ENCODE measurements around the gene IQSEC1. TPM values are rescaled to one million over a fixed set of nuclear protein-coding genes. Genes with fewer than 3 reads are reported as not detected.

Gene IQSEC1
- polyA plus RNA-seq, 4 donors, result 1.1 to 24.8 (median 7.8) TPM

- H3K9me3 ChIP-seq (ENCODE audit: control insufficient read depth in 2 of 2, insufficient read depth in 1 of 2, low read depth in 1 of 2, low read length in 1 of 2), result no peaks in the 10 kb centered on the region
- no peak overlapping the region for H3K4me3 ChIP-seq (ENCODE audit: low read depth in 1 of 3, low read length in 3 of 3)
- no peak for FAIRE-seq
- peaks cover 0 to 11% (median 0%) of the 10 kb centered on the region in 3 donors for H3K27me3 ChIP-seq (ENCODE audit: control insufficient read depth in 3 of 3, insufficient read depth in 3 of 3, low read length in 3 of 3)
- no peaks in the 10 kb centered on the region for H3K36me3 ChIP-seq (ENCODE audit: control insufficient read depth in 3 of 3, insufficient read depth in 2 of 3, low read depth in 1 of 3, low read length in 3 of 3)
- no peak for DNase-seq
- H3K27ac ChIP-seq (ENCODE audit: low read depth in 1 of 3, low read length in 2 of 3), result no peak overlapping the region
- WGBS, 3 donors, result 58 to 77% (median 76%) methylated on average over 22 to 25 of the region's 25 CpGs
- no peaks in the 10 kb centered on the region for H3K4me1 ChIP-seq (ENCODE audit: control insufficient read depth in 3 of 3, insufficient read depth in 2 of 3, low read depth in 1 of 3, low read length in 2 of 3)
Measured at GRCh38 chr3:13042127-13042701, 31.0 kb downstream of the IQSEC1 start.

GRCh38 chr3:13041113-13041776, 32.0 kb downstream of the IQSEC1 start:
- H3K4me3 ChIP-seq (ENCODE audit: low read depth in 1 of 3, low read length in 3 of 3), result no peak overlapping the region
- 81 to 83% (median 82%) methylated on average over 26 of the region's 26 CpGs for WGBS, 3 donors
- H3K27ac ChIP-seq (ENCODE audit: low read depth in 1 of 3, low read length in 2 of 3), result no peak overlapping the region
- no peaks in the 10 kb centered on the region for H3K4me1 ChIP-seq (ENCODE audit: control insufficient read depth in 3 of 3, insufficient read depth in 2 of 3, low read depth in 1 of 3, low read length in 2 of 3)
- no peaks in the 10 kb centered on the region for H3K9me3 ChIP-seq (ENCODE audit: control insufficient read depth in 2 of 2, insufficient read depth in 1 of 2, low read depth in 1 of 2, low read length in 1 of 2)
- peaks cover 0 to 11% (median 0%) of the 10 kb centered on the region in 3 donors for H3K27me3 ChIP-seq (ENCODE audit: control insufficient read depth in 3 of 3, insufficient read depth in 3 of 3, low read length in 3 of 3)
- no peak for FAIRE-seq
- no peak for DNase-seq
- no peaks in the 10 kb centered on the region for H3K36me3 ChIP-seq (ENCODE audit: control insufficient read depth in 3 of 3, insufficient read depth in 2 of 3, low read depth in 1 of 3, low read length in 3 of 3)

- Histone ChIP-seq H3K36me3 (ENCODE audit: control insufficient read depth in 3 of 3, insufficient read depth in 2 of 3, low read depth in 1 of 3, low read length in 3 of 3) (no peaks in the 10 kb centered on the region), H3K4me3 (ENCODE audit: low read depth in 1 of 3, low read length in 3 of 3) (no peak overlapping the region), H3K9me3 (ENCODE audit: control insufficient read depth in 2 of 2, insufficient read depth in 1 of 2, low read depth in 1 of 2, low read length in 1 of 2) (no peaks in the 10 kb centered on the region), H3K27ac (ENCODE audit: low read depth in 1 of 3, low read length in 2 of 3) (no peak overlapping the region), H3K4me1 (ENCODE audit: control insufficient read depth in 3 of 3, insufficient read depth in 2 of 3, low read depth in 1 of 3, low read length in 2 of 3) (no peaks in the 10 kb centered on the region), H3K27me3 (ENCODE audit: control insufficient read depth in 3 of 3, insufficient read depth in 3 of 3, low read length in 3 of 3) (peaks cover 0 to 11% (median 0%) of the 10 kb centered on the region in 3 donors)
- FAIRE-seq (no peak), DNase-seq (peak; percentile 13 to 21)
- 56 to 66% (median 57%) methylated on average over 12 of the region's 12 CpGs for WGBS, 3 donors
Measured at GRCh38 chr3:13040361-13041074, 32.7 kb downstream of the IQSEC1 start.

- Histone ChIP-seq H3K4me3 (ENCODE audit: low read depth in 1 of 3, low read length in 3 of 3) (no peak overlapping the region), H3K4me1 (ENCODE audit: control insufficient read depth in 3 of 3, insufficient read depth in 2 of 3, low read depth in 1 of 3, low read length in 2 of 3) (no peaks in the 10 kb centered on the region), H3K27me3 (ENCODE audit: control insufficient read depth in 3 of 3, insufficient read depth in 3 of 3, low read length in 3 of 3) (peaks cover 0 to 11% (median 0%) of the 10 kb centered on the region in 3 donors), H3K36me3 (ENCODE audit: control insufficient read depth in 3 of 3, insufficient read depth in 2 of 3, low read depth in 1 of 3, low read length in 3 of 3) (no peaks in the 10 kb centered on the region), H3K27ac (ENCODE audit: low read depth in 1 of 3, low read length in 2 of 3) (no peak overlapping the region), H3K9me3 (ENCODE audit: control insufficient read depth in 2 of 2, insufficient read depth in 1 of 2, low read depth in 1 of 2, low read length in 1 of 2) (no peaks in the 10 kb centered on the region)
- DNase-seq (no peak), FAIRE-seq (no peak)
- WGBS, 3 donors, result 41 to 55% (median 42%) methylated on average over 14 of the region's 14 CpGs
Measured at GRCh38 chr3:13039213-13039896, 33.9 kb downstream of the IQSEC1 start.

GRCh38 chr3:13037458-13038117, 35.6 kb downstream of the IQSEC1 start:
- FAIRE-seq (no peak), DNase-seq (no peak)
- Histone ChIP-seq H3K4me1 (ENCODE audit: control insufficient read depth in 3 of 3, insufficient read depth in 2 of 3, low read depth in 1 of 3, low read length in 2 of 3) (no peaks in the 10 kb centered on the region), H3K27me3 (ENCODE audit: control insufficient read depth in 3 of 3, insufficient read depth in 3 of 3, low read length in 3 of 3) (peaks cover 0 to 6% (median 0%) of the 10 kb centered on the region in 3 donors), H3K27ac (ENCODE audit: low read depth in 1 of 3, low read length in 2 of 3) (no peak overlapping the region), H3K4me3 (ENCODE audit: low read depth in 1 of 3, low read length in 3 of 3) (no peak overlapping the region), H3K36me3 (ENCODE audit: control insufficient read depth in 3 of 3, insufficient read depth in 2 of 3, low read depth in 1 of 3, low read length in 3 of 3) (no peaks in the 10 kb centered on the region), H3K9me3 (ENCODE audit: control insufficient read depth in 2 of 2, insufficient read depth in 1 of 2, low read depth in 1 of 2, low read length in 1 of 2) (no peaks in the 10 kb centered on the region)
- WGBS, 3 donors, result 70 to 84% (median 73%) methylated on average over 8 of the region's 8 CpGs

GRCh38 chr3:13034861-13035260, 38.4 kb downstream of the IQSEC1 start:
- Histone ChIP-seq H3K36me3 (ENCODE audit: control insufficient read depth in 3 of 3, insufficient read depth in 2 of 3, low read depth in 1 of 3, low read length in 3 of 3) (no peaks in the 10 kb centered on the region), H3K27me3 (ENCODE audit: control insufficient read depth in 3 of 3, insufficient read depth in 3 of 3, low read length in 3 of 3) (peaks cover 0 to 8% (median 0%) of the 10 kb centered on the region in 3 donors), H3K9me3 (ENCODE audit: control insufficient read depth in 2 of 2, insufficient read depth in 1 of 2, low read depth in 1 of 2, low read length in 1 of 2) (no peaks in the 10 kb centered on the region), H3K4me1 (ENCODE audit: control insufficient read depth in 3 of 3, insufficient read depth in 2 of 3, low read depth in 1 of 3, low read length in 2 of 3) (no peaks in the 10 kb centered on the region), H3K27ac (ENCODE audit: low read depth in 1 of 3, low read length in 2 of 3) (no peak overlapping the region), H3K4me3 (ENCODE audit: low read depth in 1 of 3, low read length in 3 of 3) (no peak overlapping the region)
- DNase-seq (no peak), FAIRE-seq (no peak)
- WGBS, 3 donors, result 86 to 94% (median 92%) methylated on average over 5 of the region's 5 CpGs

- FAIRE-seq (no peak), DNase-seq (no peak)
- no peaks in the 10 kb centered on the region for H3K36me3 ChIP-seq (ENCODE audit: control insufficient read depth in 3 of 3, insufficient read depth in 2 of 3, low read depth in 1 of 3, low read length in 3 of 3)
- H3K4me1 ChIP-seq (ENCODE audit: control insufficient read depth in 3 of 3, insufficient read depth in 2 of 3, low read depth in 1 of 3, low read length in 2 of 3), result no peaks in the 10 kb centered on the region
- peaks cover 0 to 11% (median 0%) of the 10 kb centered on the region in 3 donors for H3K27me3 ChIP-seq (ENCODE audit: control insufficient read depth in 3 of 3, insufficient read depth in 3 of 3, low read length in 3 of 3)
- 89 to 93% (median 91%) methylated on average over 21 of the region's 21 CpGs for WGBS, 3 donors
- H3K9me3 ChIP-seq (ENCODE audit: control insufficient read depth in 2 of 2, insufficient read depth in 1 of 2, low read depth in 1 of 2, low read length in 1 of 2), result no peaks in the 10 kb centered on the region
- no peak overlapping the region for H3K27ac ChIP-seq (ENCODE audit: low read depth in 1 of 3, low read length in 2 of 3)
- H3K4me3 ChIP-seq (ENCODE audit: low read depth in 1 of 3, low read length in 3 of 3), result no peak overlapping the region
Measured at GRCh38 chr3:13034109-13034800, 39.0 kb downstream of the IQSEC1 start.

Measured in small intestine (tissue), 7 donors.